HEK293T (cell line): ENCODE measurements around the gene CNP.

Experiments
- BHLHE40 ChIP-seq: fragments of 450-650 bp; IDR thresholded peaks from 2 replicates; pipeline ENCODE4 v1.6.1; 2016; ENCODE audit warnings: mild to moderate bottlenecking, moderate library complexity, borderline replicate concordance
- FOXA1 ChIP-seq: fragments of 450-650 bp; IDR thresholded peaks from 2 replicates; pipeline ENCODE4 v1.6.1; 2016; ENCODE audit warnings: mild to moderate bottlenecking

- TF ChIP-seq BHLHE40 (no peak), FOXA1 (no peak)
Measured at GRCh38 chr17:41982026-41982760, 15.6 kb downstream of the CNP start.
